GM12874 (cell line): ENCODE data around the gene TNFRSF1A.

Experiments used
- CTCF ChIP-seq: IDR thresholded peaks from 2 replicates; pipeline ENCODE4 v1.5.1; 2011; ENCODE audit warnings: low read depth, mild to moderate bottlenecking, control low read depth, low read length, moderate library complexity; ENCODE audit not compliant: insufficient read depth

Gene TNFRSF1A

GRCh38 chr12:6351622-6352021 is 9.7 kb upstream of the TNFRSF1A start:
- no peak for TF ChIP-seq CTCF

DNA sequence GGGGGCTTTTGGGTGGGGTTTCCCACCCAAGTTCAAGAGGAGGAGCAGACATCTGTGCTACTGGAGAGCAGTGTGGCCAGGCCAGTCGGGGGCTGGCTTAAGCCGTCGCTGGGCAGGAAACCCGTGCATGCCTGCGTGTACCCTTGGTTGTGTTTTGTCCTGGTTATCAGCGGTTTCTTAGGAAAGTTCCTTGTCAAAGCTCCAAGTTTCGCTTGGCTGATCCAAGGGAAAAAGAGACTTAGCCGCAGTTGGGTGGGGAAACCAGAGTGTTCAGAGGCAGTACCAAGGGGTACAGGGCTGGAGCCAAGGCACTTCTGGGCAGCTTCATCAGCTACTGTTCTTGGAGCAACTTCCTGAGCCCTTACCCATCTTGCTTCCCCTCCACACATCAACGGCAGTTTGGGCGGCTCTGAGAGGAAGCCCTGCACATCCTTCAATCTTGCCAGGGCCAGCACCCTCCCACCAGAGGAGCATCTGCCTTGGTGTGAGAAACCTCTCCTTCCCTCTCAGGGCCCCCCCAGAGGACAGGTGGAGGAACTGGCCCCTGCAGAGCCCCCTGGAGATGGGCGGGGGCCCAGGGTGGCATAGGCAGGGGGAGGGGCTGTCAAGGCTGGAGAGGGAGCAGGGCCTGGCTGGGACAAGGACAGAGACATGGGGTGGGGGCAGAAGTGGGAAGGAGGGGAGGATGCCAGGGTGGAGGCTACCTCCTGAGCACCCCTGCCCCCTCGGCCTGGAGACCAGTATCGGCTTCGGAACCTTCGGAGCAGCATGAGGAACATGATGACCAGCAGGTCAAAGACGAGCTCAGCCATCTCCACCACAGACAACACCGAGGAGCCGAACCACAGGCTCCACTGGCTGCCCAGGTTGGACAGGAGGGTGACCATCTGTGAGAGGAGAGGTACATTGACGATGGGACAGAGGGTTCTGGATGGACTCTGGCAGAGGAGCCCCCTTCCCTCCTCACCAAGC is 5.8 kb upstream of the TNFRSF1A start:
- no peak for TF ChIP-seq CTCF

DNA sequence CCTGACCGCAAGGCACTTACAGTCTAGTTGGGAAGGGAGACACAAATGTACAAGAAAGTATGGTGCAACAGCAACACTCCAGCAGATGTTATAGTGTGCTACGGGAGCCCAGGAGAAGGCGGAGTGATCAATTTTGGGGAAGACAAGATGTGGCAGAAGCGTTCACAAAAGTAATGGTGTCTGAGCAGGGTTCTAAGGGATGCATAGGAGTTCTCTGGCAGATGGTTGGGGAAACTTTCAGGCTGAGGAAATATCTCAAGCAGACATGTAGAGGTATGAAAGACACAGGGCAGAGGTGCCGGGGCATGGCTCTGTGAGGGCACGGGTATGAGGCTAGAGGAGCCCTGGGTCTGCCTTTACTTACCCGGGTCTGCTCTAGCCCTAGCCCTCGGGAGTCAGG is 5.1 kb upstream of the TNFRSF1A start:
- no peak for TF ChIP-seq CTCF

DNA sequence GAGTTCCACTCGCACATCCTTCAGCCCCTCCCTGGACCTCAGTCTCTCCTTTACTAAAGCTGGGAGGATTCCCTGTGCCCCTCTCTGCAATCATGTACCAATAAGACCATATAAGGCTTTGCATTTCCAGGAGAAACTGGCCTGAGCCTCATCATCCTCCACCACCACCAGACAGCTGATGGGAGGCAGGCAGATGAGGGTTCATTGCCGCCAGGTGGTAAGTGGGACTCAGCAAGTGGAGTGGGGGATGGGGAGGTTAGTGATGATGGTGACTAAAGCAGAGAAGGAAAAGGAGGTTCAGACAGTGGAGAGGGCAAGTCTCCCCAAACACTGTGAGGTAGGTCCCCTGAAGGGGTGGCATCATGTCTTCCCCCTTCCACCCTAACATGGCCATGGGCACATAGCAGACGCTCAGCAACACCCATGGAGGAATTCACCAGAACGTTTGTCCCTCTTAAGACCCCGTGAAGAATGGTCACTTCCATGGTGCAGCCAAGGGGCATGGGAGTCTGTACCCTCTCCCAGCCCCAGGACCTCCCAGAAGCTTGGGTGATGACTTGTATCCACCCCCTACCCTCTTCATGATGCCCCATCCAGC is 4.5 kb upstream of the TNFRSF1A start:
- TF ChIP-seq CTCF = no peak

DNA sequence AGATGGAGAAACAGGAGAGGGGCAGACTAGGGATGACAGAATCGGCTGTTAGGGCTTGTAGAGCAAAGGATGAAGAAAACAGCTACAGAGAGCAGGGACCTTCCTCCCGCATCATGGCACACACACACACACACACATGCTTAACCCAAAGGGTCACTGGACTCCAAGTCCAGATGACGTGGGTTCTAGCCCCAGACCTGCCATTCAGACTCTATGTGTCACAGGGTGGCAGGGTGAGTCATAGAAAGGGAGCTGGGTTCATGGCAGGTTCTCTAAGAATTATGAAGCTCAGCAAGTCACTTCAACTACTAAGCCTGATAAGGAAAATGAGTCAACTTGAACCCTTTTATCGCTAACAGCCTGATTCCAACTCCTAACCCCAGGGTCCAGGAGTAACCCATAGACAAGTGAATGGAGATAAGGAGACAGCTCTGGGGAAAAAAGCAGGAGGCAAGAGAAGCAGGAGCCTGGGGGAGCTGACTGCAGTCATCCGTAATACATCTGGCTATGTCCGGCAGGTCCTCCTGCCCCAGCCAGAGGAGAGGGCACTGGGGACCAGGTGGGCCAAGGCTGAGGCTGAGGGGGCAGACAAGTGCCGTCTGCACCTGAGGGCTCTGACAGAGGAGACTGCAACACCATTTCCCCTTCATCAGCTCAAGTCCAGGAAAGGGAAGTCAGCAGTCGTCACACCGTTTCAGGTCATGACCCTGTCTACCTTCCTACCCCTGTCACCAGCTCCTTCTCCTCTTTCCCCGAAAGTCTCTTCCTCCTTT is 3.6 kb upstream of the TNFRSF1A start:
- no peak for TF ChIP-seq CTCF

GRCh38 chr12:6343518-6343917 is 1.6 kb upstream of the TNFRSF1A start:
- no peak for TF ChIP-seq CTCF
